RWPE2 (cell line): ENCODE results near the gene TMEM120A.

Experiments used
- ATAC-seq: fragments of 200-7000 bp; cut with Tn5 transposase; 3 replicates; pipeline ENCODE4 v1.9.1; 2021; ENCODE audit warnings: low read depth
- DNase-seq: peaks from one replicate; pipeline ENCODE4 v3.0.0-alpha.2; 2020; ENCODE audit warnings: low spot score
- H3K27ac ChIP-seq: fragments of 450-650 bp; 2 replicates; pipeline ENCODE4 v1.5.1; 2017; ENCODE audit warnings: mild to moderate bottlenecking; ENCODE audit not compliant: poor library complexity, severe bottlenecking
- H3K27me3 ChIP-seq: fragments of 250-450 bp; sonication (Bioruptor Pico); 2 replicates; pipeline ENCODE4 v1.5.1; 2021; ENCODE audit warnings: mild to moderate bottlenecking, moderate library complexity; ENCODE audit not compliant: insufficient read depth, poor library complexity, severe bottlenecking
- H3K36me3 ChIP-seq: fragments of 250-450 bp; sonication (Bioruptor Pico); 2 replicates; pipeline ENCODE4 v1.5.1; 2020; ENCODE audit warnings: low read depth, mild to moderate bottlenecking, moderate library complexity
- H3K4me1 ChIP-seq: fragments of 250-450 bp; sonication (Bioruptor Pico); 2 replicates; pipeline ENCODE4 v1.5.1; 2021; ENCODE audit warnings: mild to moderate bottlenecking, moderate library complexity; ENCODE audit not compliant: insufficient read depth, poor library complexity, severe bottlenecking
- H3K4me3 ChIP-seq: fragments of 250-450 bp; sonication (Bioruptor Pico); 2 replicates; pipeline ENCODE4 v1.5.1; 2021; ENCODE audit warnings: mild to moderate bottlenecking, moderate library complexity; ENCODE audit not compliant: severe bottlenecking
- H3K9me3 ChIP-seq: fragments of 250-450 bp; sonication (Bioruptor Pico); 2 replicates; pipeline ENCODE4 v1.5.1; 2021; ENCODE audit warnings: mild to moderate bottlenecking, moderate library complexity; ENCODE audit not compliant: severe bottlenecking
- TF ChIP-seq, protein P1 (sequence below): fragments of 450-650 bp; IDR thresholded peaks from one replicate; pipeline ENCODE4 v1.5.1; 2017; ENCODE audit warnings: mild to moderate bottlenecking, moderate library complexity; ENCODE audit not compliant: poor library complexity, severe bottlenecking

TMEM120A gene

DNA sequence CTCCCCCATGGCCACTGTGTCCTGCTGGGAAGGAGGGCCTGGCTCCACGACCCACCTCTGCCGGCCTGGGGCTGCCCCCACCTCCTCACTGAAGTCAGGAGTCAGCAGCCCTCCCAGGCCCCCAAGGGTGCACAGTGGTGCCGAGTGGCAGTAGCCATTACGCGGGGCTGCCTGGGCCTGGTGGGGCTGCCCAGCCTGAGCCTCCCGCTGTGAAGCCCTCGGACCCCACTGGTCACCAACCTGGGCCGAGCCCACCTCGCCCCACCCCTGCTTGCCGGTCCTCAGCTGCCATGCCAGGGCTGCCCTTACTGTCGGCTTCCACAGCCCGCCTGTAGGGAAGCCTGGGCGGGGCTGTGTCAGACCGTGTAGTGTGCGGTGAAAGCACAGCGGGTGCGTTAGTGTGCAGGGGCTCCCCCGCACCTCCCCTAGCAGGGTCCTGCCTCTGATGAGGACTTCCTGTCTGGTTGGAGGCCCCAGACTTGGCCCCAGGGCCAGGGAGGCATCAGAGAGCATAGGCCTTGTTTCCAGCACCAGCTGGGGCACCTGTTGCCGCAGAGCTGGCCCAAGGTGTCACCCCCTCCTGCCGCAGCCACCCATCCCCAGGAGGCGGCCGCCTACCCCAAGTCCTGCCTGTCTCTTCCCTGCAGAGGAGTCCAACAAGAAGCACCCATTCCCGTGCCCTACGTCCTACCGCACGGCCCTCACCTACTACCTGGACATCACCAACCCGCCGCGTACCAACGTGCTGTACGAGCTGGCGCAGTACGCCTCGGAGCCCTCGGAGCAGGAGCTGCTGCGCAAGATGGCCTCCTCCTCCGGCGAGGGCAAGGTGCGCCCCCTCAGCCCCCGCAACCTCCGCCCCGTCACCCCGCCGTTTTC, 10.0 kb downstream of the TMEM120A start:
- Histone ChIP-seq H3K9me3 (no peaks in the 10 kb centered on the region), H3K27me3 (no peaks in the 10 kb centered on the region), H3K4me3 (no peak overlapping the region), H3K4me1 (no peaks in the 10 kb centered on the region), H3K27ac (no peak overlapping the region), H3K36me3 (peaks cover 20% of the 10 kb centered on the region)
- DNase-seq = no peak
- TF ChIP-seq, protein P1, sequence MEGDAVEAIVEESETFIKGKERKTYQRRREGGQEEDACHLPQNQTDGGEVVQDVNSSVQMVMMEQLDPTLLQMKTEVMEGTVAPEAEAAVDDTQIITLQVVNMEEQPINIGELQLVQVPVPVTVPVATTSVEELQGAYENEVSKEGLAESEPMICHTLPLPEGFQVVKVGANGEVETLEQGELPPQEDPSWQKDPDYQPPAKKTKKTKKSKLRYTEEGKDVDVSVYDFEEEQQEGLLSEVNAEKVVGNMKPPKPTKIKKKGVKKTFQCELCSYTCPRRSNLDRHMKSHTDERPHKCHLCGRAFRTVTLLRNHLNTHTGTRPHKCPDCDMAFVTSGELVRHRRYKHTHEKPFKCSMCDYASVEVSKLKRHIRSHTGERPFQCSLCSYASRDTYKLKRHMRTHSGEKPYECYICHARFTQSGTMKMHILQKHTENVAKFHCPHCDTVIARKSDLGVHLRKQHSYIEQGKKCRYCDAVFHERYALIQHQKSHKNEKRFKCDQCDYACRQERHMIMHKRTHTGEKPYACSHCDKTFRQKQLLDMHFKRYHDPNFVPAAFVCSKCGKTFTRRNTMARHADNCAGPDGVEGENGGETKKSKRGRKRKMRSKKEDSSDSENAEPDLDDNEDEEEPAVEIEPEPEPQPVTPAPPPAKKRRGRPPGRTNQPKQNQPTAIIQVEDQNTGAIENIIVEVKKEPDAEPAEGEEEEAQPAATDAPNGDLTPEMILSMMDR = no peak
- ATAC-seq = no peak

DNA sequence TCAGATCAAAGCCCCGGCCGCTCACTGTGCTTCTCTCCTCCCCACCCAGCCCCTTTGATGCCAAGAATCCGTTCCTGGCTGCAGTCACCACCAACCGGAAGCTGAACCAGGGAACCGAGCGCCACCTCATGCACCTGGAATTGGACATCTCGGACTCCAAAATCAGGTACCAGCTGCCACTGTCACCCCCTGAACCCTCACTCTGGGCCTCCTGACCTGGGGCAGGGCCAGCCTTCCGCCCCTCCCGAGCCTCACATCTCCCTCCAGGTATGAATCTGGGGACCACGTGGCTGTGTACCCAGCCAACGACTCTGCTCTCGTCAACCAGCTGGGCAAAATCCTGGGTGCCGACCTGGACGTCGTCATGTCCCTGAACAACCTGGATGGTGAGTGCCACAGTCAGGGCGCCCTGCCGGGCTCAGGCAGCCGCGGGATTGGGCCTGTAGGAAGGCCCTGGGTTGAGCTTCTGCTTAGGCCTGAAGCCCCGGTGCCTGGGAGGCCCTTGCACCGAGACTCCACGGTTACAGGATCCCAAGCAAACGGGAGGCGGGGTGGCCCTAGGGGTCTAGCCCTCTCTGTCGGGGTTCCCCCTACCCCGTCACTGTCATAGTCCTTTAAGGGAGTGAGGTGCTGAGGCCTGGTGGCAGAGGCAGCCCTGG, 10.8 kb downstream of the TMEM120A start:
- no peak overlapping the region for H3K4me3 ChIP-seq
- H3K36me3 ChIP-seq = peaks cover 20% of the 10 kb centered on the region
- no peaks in the 10 kb centered on the region for H3K27me3 ChIP-seq
- ATAC-seq (no peak), DNase-seq (no peak)
- H3K4me1 ChIP-seq = no peaks in the 10 kb centered on the region
- TF ChIP-seq, protein P1 = no peak
- H3K9me3 ChIP-seq = no peaks in the 10 kb centered on the region
- no peak overlapping the region for H3K27ac ChIP-seq

DNA sequence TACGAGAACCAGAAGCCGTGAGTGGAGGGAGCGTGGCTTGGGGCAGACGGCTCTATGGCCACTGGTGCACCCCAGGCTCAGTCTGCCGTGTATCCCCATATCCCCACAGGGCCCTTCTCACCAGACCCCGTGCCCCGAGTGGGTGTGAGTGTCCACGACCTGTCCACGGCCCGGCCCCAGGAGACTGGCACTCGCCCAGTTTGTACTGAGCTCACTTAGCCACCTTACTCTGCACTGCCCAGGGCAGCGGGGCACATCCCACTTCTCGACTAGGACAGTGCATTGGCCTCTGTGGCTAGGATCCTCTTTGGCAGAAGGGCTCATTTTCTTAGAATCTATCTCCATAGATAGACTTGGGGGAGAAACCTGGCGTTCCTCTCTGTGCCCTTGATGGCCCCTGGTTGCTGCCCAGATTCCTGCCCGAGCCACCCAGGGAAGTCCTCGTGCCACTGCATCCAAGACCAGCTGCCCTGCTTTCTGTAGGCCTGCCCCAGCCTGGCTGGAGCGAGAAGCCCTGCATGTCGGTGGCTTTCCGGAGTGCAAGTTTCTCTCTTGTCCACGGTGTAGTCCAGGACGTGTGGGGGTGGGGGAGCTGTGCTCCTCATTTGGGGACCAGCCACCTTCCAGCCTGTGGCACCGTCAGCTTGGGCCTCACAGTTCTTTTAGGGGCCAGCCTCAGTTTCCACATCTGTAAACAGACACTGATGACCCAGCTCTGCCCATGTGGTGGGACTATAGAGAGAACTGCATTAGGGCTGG, 11.9 kb downstream of the TMEM120A start:
- DNase-seq (no peak), ATAC-seq (no peak)
- Histone ChIP-seq H3K9me3 (no peaks in the 10 kb centered on the region), H3K27ac (no peak overlapping the region), H3K27me3 (no peaks in the 10 kb centered on the region), H3K4me1 (no peaks in the 10 kb centered on the region), H3K4me3 (no peak overlapping the region), H3K36me3 (peaks cover 20% of the 10 kb centered on the region)
- TF ChIP-seq, protein P1 = no peak

DNA sequence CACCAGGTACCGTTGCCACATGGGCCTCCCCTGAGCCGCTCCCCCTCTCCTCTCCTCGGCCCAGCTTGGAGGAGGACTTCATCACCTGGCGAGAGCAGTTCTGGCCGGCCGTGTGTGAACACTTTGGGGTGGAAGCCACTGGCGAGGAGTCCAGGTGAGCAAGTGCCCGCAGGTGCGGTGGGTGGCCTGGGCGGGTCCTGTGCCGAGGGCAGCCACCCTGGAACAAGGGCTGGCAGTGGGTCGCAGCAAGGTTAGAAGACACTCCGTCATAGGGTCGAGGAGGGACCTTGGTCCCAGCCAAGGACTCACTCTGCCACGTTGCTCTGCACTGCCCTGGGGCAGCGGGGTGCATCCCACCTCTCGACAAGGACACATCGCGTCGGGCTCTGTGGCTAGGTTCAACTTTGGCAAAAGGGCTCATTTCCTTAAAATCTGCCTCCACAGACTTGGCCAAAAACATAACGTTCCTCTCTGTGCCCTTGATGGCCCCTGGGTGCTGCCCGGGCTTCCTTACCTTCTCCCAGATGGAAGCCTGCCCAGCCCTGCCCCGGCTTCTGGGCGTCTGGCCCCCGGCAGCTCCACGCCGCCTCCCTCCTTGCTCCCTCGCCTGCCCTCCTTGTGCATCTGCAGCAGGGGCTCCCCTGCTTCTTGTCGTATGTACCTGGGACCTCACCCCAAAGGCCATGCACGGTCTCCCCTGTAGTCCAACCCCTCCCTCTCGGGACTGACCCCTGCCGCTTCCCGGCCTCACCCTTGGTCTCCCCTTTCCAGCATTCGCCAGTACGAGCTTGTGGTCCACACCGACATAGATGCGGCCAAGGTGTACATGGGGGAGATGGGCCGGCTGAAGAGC, 12.7 kb downstream of the TMEM120A start:
- TF ChIP-seq, protein P1 = no peak
- Histone ChIP-seq H3K9me3 (no peaks in the 10 kb centered on the region), H3K4me3 (no peak overlapping the region), H3K27ac (no peak overlapping the region), H3K36me3 (peaks cover 20% of the 10 kb centered on the region), H3K27me3 (no peaks in the 10 kb centered on the region), H3K4me1 (no peaks in the 10 kb centered on the region)
- no peak for ATAC-seq
- no peak for DNase-seq
